Stimulated activated naive CD4-positive, alpha-beta T cell treated with Interleukin-2 at 50 U/mL for 16 hours (primary cell): ENCODE measurements around the gene SLC5A3.

Source experiments
- DNase-seq: peaks from one replicate; lab custom pipeline; 2025; lab: John Stamatoyannopoulos, UW

SLC5A3 gene

GRCh38 chr21:34100790-34101189 lies 27.4 kb downstream of the SLC5A3 start:
- DNase-seq, result no peak

- DNase-seq, result no peak
Observed at GRCh38 chr21:34105947-34106541, 32.7 kb downstream of the SLC5A3 start.

- DNase-seq, result no peak
Observed at GRCh38 chr21:34107606-34108005, 34.2 kb downstream of the SLC5A3 start.

- DNase-seq, result no peak
Observed at GRCh38 chr21:34109075-34109474, 35.7 kb downstream of the SLC5A3 start.

GRCh38 chr21:34110594-34111202 lies 37.3 kb downstream of the SLC5A3 start:
- no peak for DNase-seq

GRCh38 chr21:34112316-34113033 lies 39.1 kb downstream of the SLC5A3 start:
- no peak for DNase-seq

GRCh38 chr21:34113842-34114241 lies 40.5 kb downstream of the SLC5A3 start:
- no peak for DNase-seq

- no peak for DNase-seq
Observed at GRCh38 chr21:34115160-34115559, 41.8 kb downstream of the SLC5A3 start.

- DNase-seq, result no peak
Observed at GRCh38 chr21:34116569-34116968, 43.2 kb downstream of the SLC5A3 start.

- no peak for DNase-seq
Observed at GRCh38 chr21:34120867-34121266, 47.5 kb downstream of the SLC5A3 start.

GRCh38 chr21:34122047-34122446 lies 48.7 kb downstream of the SLC5A3 start:
- DNase-seq, result no peak
